ENCODE data around the gene MME.

Gene MME

GRCh38 chr3:155153242-155154186, 73.4 kb downstream of the MME start:
- no peak for DNase-seq

- DNase-seq = no peak
Measured at GRCh38 chr3:155154255-155154654, 74.1 kb downstream of the MME start.

DNA sequence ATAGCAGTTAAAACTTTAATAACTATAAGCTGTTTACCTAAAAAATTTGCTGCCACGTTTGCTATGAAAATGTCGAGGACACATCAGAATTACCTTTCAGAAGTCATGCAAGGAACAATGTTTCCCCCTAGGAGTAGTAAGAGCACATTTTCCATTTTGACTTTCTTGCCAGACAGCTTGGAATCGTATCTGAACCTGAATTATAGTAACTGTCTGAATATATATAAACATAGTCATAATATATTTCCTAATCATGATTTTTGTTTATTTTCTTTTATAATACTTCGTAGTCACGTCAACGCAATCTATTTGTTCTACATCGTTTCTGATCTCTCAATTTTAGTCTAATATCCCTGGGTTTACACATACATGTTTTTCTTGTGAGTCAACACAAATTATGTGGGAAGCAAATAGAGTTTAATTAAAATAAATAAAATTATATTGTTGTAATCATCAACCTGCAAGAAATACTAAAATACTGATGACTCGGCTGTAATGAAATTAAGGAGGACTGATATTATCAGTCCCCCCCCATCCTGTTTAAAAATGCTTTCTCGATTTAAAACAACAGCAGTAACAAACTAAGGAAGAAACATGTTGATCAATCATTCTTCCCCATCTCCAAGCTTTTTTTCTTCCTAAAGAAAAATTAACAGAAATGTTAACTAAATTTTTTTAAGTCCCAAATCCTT, 78.4 kb downstream of the MME start:
- DNase-seq = no peak

DNA sequence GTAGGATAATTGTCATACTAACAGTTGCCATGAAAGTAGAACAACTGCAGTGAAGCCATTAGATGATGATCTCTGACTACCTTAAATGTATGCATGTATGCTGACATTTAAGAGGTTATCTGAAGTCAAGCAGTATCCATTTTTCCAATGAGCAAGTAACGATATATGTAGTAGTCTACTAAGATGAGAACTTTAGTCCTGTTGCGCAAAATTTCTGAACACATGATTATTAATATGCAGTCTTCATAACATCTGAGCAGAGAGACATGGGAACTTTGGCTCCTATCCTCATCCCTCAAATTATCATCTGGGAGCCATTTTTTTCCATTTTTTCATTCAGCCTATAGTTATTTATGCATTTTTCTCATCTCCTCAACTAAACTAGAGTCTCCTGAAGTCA, 79.2 kb downstream of the MME start:
- no peak for DNase-seq

- no peak for DNase-seq
Measured at GRCh38 chr3:155161640-155162292, 81.6 kb downstream of the MME start.

DNA sequence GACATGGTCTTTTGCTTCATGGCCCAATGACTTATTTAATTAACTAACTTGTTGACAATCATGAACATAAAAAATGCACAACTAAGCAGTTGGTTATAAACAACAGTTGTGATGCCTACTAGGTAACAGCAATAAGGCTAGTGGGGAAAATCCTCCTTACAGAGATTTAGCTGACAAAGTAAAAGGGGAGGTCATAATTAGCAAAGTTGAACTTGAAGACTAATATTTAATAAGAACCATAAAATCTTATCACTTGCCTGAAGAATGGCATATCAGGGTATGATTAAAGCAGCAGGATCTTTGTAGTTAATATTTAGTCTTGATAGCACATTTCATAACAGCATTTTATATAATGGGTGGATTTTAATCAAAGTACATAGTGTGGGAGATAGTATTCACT, 84.2 kb downstream of the MME start:
- no peak for DNase-seq

- DNase-seq = no peak
Measured at GRCh38 chr3:155166441-155166840, 86.3 kb downstream of the MME start.

DNA sequence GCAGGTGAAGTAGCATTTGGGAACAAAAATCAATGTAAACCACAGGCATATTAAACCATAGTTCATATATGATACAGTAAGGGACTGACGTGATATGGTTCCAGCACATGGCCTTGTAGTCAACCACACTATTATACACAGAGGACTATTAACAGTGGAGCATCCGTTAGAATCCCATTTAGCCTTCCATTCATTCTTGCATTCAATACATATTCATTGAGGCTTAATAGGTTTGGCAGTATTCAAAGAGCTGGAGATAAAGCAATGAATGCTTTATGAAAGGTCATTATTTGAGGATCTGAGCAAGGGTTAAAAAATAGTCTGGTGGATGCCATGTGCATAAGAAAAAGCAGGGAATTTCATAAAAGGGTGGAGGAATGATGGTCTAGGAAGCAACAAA, 89.1 kb downstream of the MME start:
- no peak for DNase-seq

DNA sequence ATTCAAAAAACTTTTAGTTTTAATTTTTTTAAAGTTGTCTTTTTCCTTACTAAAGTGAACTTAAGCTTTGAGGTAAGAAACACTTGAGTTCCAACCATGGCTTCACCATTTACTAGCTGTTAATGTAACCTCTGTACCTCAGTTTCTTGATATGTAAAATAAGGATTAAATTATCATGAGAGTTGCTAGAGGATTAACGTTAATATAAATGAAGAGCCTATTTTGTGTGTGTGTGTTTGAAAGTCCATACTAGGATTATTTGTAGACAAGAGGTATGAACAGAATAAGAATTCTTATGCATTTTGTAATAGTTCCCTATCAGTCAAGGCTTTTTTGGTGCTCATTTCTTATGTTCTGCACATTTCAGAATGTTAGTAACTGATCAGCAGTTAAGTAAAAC, 93.7 kb downstream of the MME start:
- DNase-seq = no peak

DNA sequence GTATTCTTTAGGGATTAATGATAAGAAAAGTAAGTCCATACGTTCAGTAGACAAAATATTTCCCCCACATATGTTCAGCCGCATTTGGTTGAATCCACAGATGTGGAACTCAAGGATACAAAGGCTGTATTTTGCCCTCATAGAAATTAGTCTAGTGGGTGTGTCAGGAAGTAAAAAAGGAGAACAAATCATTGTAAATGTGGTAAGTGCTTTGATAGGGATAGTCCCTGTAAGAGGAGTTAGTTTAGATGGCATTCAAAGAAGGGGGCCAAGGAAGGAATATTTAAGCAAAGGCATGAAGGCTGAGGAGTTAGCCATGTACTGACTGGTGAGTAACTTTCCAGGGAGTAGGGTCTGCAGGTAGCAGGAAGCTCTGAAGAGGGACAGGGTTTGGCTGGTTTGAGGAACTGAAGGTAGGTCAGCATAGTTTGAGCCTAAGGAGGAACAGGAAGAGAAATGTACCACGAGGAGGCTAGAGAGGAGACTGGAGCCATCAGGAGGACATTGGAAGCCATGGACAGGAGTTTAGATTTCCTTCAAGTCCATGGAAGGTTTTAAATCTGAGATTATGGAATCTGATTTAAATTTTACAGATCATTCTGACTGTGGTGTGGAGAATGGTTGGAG, 98.8 kb downstream of the MME start:
- no peak for DNase-seq

DNA sequence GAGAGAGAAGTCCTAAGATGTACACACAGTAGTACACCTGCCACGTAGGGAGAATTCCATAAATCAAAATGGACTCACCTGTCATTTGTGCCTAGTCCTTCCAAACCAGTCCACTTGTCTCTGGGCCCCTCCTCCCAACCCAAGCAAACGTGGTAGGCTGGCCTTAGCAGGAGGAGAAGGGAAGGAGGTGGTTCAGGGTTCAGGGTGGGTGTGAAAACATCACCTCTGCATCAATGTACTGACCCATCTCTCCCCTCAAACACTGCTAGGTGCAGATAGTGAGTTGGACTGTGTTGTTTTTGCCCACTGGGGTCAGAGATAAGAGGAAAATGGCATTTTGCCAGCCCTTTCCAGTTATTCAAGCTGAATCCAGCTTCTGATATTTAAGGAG, 99.3 kb downstream of the MME start:
- no peak for DNase-seq

GRCh38 chr3:155179966-155180757, 100.0 kb downstream of the MME start:
- no peak for DNase-seq

DNA sequence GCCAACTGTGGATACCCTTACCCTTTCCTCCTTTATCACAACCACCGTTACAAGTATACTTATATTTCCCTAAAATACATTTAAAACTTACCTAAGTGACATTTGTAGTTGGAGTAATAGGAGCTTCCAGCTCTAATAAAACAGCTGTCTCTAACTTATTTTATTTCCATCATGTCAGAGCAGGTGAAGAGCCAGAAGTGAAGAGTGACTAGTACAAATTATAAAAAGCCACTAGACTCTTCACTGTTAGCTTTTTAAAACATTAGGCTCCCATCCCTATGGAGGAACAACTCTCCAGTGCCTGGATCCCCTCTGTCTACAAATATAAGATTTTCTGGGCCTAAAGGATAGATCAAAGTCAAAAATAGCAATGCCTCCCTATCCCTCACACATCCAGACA, 102.3 kb downstream of the MME start:
- DNase-seq = no peak

DNA sequence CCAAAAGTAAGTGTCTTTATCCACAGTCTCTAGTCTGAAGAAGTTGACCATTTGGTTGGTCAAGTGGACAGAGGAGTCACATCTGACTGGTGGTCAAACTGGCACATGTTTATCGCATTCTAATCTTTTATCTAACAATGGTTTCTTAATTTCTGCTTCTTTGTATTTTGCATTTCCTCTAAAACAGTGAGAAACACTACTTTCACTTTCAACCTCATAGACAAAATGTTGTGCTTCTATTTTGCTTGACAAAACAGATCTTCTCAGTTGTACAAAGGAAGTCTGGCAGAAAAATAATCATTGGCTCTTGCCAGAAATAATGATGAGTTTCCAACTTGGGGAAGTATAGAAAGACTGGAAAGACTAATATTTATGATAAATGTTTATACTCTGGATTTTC, 103.9 kb downstream of the MME start:
- DNase-seq = no peak

DNA sequence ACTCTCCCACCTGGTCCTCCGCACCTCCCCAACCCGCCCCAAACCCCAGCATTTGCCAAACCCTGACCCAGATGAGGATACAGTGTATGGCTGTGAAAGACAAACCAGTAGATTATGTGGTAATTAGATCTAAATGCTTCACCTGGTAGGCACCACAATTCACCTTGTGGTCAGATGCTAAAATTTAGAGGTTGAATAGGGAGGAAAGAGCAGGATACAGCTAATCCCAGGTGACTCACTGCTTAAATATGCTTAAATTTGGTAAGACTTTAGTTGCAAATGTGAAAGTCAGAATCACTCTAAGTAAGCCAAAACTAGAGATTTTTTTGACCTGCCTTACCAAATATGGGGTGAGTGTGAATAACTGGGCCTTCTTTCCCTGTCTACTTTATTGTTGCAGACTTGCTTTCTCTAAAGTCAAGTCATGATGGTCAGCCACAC, 105.5 kb downstream of the MME start:
- no peak for DNase-seq

DNA sequence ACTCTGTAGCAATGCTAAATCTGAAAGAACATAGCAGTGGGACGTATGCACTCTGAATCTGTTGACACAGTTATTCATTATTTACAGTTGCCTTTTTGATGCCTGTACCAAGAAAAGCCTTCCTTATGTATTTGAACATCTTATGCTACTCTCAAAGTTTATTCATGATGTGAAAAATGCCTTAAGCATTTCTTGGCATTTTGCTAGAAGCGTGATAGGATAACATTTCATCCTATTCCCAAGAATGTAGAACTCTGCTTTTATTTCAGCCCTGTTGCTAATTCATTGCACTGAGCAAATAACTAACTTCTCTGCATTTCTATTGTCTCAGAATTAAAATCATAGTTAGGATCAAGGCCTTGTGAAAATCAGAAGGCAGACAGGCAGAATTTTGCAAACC, 107.9 kb downstream of the MME start:
- DNase-seq = no peak

- DNase-seq = no peak
Measured at GRCh38 chr3:155189478-155189877, 109.4 kb downstream of the MME start.

DNA sequence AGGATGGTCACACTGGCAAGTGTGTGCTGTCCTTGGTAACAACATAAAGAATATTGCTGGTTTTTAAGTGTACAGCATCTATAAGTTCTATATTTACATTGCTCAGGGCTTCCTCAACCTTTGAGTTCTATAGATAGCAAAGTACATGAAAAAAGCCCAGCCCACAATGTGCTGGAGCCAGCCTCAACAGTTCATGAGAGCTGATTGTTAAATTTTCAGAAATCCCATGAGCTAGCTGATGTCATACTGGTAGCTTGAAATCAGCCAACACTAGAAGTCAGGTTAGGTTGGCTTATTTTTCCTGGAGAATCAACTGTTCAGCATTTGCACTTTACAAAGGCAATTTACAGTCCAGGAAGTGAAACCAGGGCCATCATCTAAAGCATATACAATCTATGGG, 110.6 kb downstream of the MME start:
- no peak for DNase-seq

DNA sequence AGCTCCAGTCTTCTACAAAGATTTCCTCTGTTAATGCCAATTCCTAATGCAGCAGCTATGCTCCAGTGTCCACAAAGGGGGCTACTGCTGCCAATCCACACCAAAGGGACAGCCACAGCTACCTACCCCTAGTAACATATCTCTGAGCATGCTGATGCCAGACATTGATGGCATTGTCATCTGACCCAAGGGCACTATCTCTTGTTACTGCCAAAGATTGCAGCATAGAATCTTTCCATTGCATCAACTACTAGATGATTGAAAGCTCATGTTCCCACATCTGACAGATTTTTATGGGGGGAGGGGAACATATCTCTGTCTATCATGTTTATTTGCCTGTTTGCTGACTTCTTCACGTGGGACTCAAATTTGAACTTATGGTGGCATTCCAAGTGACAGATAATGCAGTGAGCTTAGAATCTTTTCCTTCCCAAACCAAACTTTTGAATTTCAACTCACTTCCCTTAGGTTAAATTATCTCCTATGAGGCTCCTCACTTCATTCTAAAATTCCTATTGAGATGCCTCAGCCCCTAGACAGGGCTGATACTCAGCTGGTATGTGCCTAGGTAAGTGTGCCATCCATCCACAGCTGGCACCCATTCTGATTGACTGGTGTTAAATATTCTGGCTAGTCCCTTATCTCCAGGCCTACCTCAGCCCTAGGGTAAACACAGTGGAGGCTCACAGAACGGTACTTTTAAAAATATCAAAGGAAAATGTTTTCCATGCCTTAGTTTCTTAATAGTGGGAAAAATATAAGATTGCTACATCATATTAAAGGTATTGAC, 113.0 kb downstream of the MME start:
- DNase-seq = no peak

GRCh38 chr3:155193868-155194267, 113.7 kb downstream of the MME start:
- DNase-seq = no peak
